Panc1 (cell line): ENCODE results near the gene RSPH6A. TPM values are rescaled to one million over a fixed set of nuclear protein-coding genes. Genes with fewer than 3 reads are reported as not detected.

Source experiments
- ATAC-seq: fragments of 200-7000 bp; cut with Tn5 transposase; 2 replicates; pipeline ENCODE4 v1.9.1; 2020; ENCODE audit warnings: mild to moderate bottlenecking, moderate library complexity
- BruUV-seq: library from RNA; stranded (reverse); fragments of 400-500 nt; replicated peaks from 2 replicates; lab custom pipeline; 2021; lab: Mats Ljungman, UMichigan
- CTCF ChIA-PET: fragments of 300-600 bp; sonication (Branson Sonifier 250); formaldehyde crosslinking; loops from one replicate; lab custom pipeline; 2022; ENCODE audit warnings: antibody characterized with exemption; lab: Charles Lee
- POLR2A ChIA-PET: fragments of 300-600 bp; sonication (Branson Sonifier 250); formaldehyde crosslinking; loops from one replicate; lab custom pipeline; 2022; ENCODE audit warnings: antibody characterized with exemption; lab: Charles Lee
- DNase-seq: peaks from one replicate; pipeline ENCODE4 v3.0.0-alpha.2; 2010; ENCODE audit warnings: low read depth, low spot score
- H3K27ac ChIP-seq: 2 replicates; pipeline ENCODE4 v1.5.1; 2011; ENCODE audit warnings: mild to moderate bottlenecking, low read length, inconsistent platforms
- H3K27me3 ChIP-seq: fragments of 200-500 bp; sonication (Bioruptor generic); 2 replicates; pipeline ENCODE4 v1.6.0; 2014; ENCODE audit warnings: low read length, inconsistent platforms; ENCODE audit not compliant: control insufficient read depth, insufficient read depth
- H3K36me3 ChIP-seq: fragments of 200-500 bp; sonication (Bioruptor generic); 2 replicates; pipeline ENCODE4 v1.5.1; 2014; ENCODE audit warnings: inconsistent platforms, mild to moderate bottlenecking, low read length, moderate library complexity; ENCODE audit not compliant: control insufficient read depth, insufficient read depth
- H3K4me1 ChIP-seq: 2 replicates; pipeline ENCODE4 v1.5.1; 2011; ENCODE audit warnings: inconsistent platforms, mild to moderate bottlenecking, low read length, moderate library complexity; ENCODE audit not compliant: control insufficient read depth, insufficient read depth
- H3K4me3 ChIP-seq, 2 experiments: 2 replicates each; pipeline ENCODE4 v1.5.1; 2011 to 2012; ENCODE audit warnings: low read depth in 2 of 2, low read length in 2 of 2, mild to moderate bottlenecking in 2 of 2, inconsistent platforms in 1 of 2, moderate library complexity in 1 of 2
- H3K9me3 ChIP-seq: fragments of 200-500 bp; sonication (Bioruptor generic); 2 replicates; pipeline ENCODE4 v1.5.1; 2014; ENCODE audit warnings: low read depth, mild to moderate bottlenecking, inconsistent platforms, low read length, moderate library complexity; ENCODE audit not compliant: control insufficient read depth, insufficient read depth
- POLR2AphosphoS5 ChIP-seq: IDR thresholded peaks from 2 replicates; pipeline ENCODE4 v1.6.1; 2012; ENCODE audit warnings: mild to moderate bottlenecking, low read depth, low read length, moderate library complexity
- SIN3A ChIP-seq: IDR thresholded peaks from 2 replicates; pipeline ENCODE4 v1.6.1; 2012; ENCODE audit warnings: low read depth, mild to moderate bottlenecking, low read length, moderate library complexity, borderline replicate concordance; ENCODE audit not compliant: insufficient read depth
- TCF7L2 ChIP-seq: IDR thresholded peaks from 2 replicates; pipeline ENCODE4 v1.6.1; 2011; ENCODE audit warnings: mild to moderate bottlenecking, low read depth, low read length, inconsistent platforms
- in situ Hi-C: cut with HindIII; loops from 2 replicates; pipeline ENCODE4 v1.10.0; 2016; ENCODE audit warnings: low sequenced_read_pairs, low pct_unique_long_range_greater_than_20kb
- intact Hi-C: fragments of 100-400 bp; cut with micrococcal nuclease; formaldehyde crosslinking; loops from one replicate; pipeline ENCODE4 v1.10.0; 2022; ENCODE audit not compliant: unreplicated experiment
- total RNA-seq: library from RNA; stranded (reverse); gene quantifications from one replicate; pipeline ENCODE4 v1.2.1, GENCODE V29; 2021; ENCODE audit not compliant: unreplicated experiment
- TF ChIP-seq, protein P1 (sequence below): fragments of 450-650 bp; IDR thresholded peaks from 2 replicates; pipeline ENCODE4 v1.5.1; 2017; ENCODE audit warnings: mild to moderate bottlenecking
- TF ChIP-seq, protein P2 (sequence below), 2 experiments: IDR thresholded peaks; 2 replicates each; pipeline ENCODE4 v1.6.1; 2011 to 2012; ENCODE audit warnings: low read depth in 2 of 2, control low read depth in 1 of 2, low read length in 1 of 2, mild to moderate bottlenecking in 1 of 2, moderate library complexity in 1 of 2; ENCODE audit not compliant: insufficient read depth in 1 of 2

The RSPH6A gene
- total RNA-seq, 1 experiment from 2014 or later = not detected

DNA sequence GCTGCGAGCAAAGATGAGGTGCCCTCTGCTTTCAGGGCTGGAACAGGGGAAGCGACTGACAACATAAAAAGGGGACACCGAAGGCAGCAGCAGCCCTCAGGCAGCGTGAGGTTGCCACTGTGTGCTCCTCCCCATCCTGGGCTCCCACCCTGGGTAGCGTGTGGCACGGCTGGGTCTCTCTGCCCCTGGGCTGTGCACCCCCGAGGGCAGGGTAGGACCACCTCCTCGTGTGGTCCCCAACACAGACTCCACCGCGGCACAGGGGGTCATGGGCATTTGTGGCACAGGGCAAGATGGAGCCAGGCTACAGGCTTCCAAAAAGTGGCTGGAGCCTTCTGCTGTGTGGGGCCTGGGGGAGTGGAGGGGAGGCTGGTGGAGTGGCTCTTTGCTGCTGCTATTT, 6.5 kb upstream of the RSPH6A start:
- CTCF ChIA-PET = no interaction called here

DNA sequence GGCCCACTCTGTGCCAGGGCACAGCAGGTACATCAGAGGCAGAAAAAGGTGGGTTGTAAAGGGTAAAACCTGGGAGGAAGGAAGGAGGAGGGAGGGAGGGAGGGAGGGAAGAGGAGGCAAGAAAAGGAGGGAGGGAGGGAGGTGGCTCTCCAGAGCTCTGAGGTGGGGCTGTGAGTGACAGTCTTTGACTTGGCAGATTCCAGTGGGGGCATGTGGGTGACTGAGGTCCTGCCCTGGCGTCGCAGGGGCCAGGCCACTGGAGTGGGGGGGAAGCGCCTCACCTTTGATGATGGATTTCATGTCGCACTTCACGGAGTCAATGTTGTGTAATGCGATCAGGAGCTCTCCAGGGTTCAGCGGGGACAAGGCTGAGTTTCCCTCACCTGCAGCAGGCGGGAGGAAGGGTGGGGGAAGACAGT, 6.0 kb upstream of the RSPH6A start:
- in situ Hi-C loops = no loop called here
- POLR2A ChIA-PET = no interaction called here

More for the DNA sequence above, 6.5 kb upstream of the RSPH6A start:
- Histone ChIP-seq H3K27ac (no peak overlapping the region), H3K36me3 (no peaks in the 10 kb centered on the region), H3K9me3 (no peaks in the 10 kb centered on the region), H3K27me3 (no peaks in the 10 kb centered on the region), H3K4me1 (no peaks in the 10 kb centered on the region; the same call in 1 of the 2 replicates), H3K4me3 (no peak overlapping the region)
- BruUV-seq = no TSS peak
- DNase-seq = no peak
- POLR2A ChIA-PET = no interaction called here
- TF ChIP-seq, protein P1, sequence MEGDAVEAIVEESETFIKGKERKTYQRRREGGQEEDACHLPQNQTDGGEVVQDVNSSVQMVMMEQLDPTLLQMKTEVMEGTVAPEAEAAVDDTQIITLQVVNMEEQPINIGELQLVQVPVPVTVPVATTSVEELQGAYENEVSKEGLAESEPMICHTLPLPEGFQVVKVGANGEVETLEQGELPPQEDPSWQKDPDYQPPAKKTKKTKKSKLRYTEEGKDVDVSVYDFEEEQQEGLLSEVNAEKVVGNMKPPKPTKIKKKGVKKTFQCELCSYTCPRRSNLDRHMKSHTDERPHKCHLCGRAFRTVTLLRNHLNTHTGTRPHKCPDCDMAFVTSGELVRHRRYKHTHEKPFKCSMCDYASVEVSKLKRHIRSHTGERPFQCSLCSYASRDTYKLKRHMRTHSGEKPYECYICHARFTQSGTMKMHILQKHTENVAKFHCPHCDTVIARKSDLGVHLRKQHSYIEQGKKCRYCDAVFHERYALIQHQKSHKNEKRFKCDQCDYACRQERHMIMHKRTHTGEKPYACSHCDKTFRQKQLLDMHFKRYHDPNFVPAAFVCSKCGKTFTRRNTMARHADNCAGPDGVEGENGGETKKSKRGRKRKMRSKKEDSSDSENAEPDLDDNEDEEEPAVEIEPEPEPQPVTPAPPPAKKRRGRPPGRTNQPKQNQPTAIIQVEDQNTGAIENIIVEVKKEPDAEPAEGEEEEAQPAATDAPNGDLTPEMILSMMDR = no peak
- no peak for TF ChIP-seq POLR2AphosphoS5
- no peak for TF ChIP-seq SIN3A
- TF ChIP-seq, protein P2, sequence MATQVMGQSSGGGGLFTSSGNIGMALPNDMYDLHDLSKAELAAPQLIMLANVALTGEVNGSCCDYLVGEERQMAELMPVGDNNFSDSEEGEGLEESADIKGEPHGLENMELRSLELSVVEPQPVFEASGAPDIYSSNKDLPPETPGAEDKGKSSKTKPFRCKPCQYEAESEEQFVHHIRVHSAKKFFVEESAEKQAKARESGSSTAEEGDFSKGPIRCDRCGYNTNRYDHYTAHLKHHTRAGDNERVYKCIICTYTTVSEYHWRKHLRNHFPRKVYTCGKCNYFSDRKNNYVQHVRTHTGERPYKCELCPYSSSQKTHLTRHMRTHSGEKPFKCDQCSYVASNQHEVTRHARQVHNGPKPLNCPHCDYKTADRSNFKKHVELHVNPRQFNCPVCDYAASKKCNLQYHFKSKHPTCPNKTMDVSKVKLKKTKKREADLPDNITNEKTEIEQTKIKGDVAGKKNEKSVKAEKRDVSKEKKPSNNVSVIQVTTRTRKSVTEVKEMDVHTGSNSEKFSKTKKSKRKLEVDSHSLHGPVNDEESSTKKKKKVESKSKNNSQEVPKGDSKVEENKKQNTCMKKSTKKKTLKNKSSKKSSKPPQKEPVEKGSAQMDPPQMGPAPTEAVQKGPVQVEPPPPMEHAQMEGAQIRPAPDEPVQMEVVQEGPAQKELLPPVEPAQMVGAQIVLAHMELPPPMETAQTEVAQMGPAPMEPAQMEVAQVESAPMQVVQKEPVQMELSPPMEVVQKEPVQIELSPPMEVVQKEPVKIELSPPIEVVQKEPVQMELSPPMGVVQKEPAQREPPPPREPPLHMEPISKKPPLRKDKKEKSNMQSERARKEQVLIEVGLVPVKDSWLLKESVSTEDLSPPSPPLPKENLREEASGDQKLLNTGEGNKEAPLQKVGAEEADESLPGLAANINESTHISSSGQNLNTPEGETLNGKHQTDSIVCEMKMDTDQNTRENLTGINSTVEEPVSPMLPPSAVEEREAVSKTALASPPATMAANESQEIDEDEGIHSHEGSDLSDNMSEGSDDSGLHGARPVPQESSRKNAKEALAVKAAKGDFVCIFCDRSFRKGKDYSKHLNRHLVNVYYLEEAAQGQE (IDR thresholded peaks at IDR 0.05; ENCODE audit: insufficient read depth in 1 of 2, low read depth in 2 of 2, low read length in 1 of 2) = no peak
- no peak for TF ChIP-seq TCF7L2
- in situ Hi-C loops (no loop called here), intact Hi-C loops (no loop called here)
- ATAC-seq = no peak

More for the DNA sequence above, 6.0 kb upstream of the RSPH6A start:
- Histone ChIP-seq H3K36me3 (no peaks in the 10 kb centered on the region), H3K27me3 (no peaks in the 10 kb centered on the region), H3K4me1 (no peaks in the 10 kb centered on the region; the same call in 1 of the 2 replicates), H3K4me3 (no peak overlapping the region), H3K9me3 (no peaks in the 10 kb centered on the region), H3K27ac (no peak overlapping the region)
- CTCF ChIA-PET = no interaction called here
- no TSS peak for BruUV-seq
- no peak for ATAC-seq
- intact Hi-C loops = no loop called here
- TF ChIP-seq, protein P2 (IDR thresholded peaks at IDR 0.05; ENCODE audit: insufficient read depth in 1 of 2, low read depth in 2 of 2, low read length in 1 of 2) = no peak
- TF ChIP-seq TCF7L2 = no peak
- no peak for TF ChIP-seq POLR2AphosphoS5
- TF ChIP-seq, protein P1 = no peak
- no peak for TF ChIP-seq SIN3A
- no peak for DNase-seq
